ENCODE results near the gene DENND5A. TPM values are rescaled to one million over a fixed set of nuclear protein-coding genes. Genes with fewer than 3 reads are reported as not detected.
"Not testable (repeated sequence)": the region's sequence is repeated elsewhere in the genome, so short reads cannot be mapped to it uniquely, and the experiment has no call there.

The DENND5A gene
- total RNA-seq, 4 donors from 2014 or later: 18.9 to 117 (median 22.7) TPM

- 88 to 98% methylated on average over 6 to 8 of the region's 8 CpGs for WGBS, 2 donors (ENCODE audit: low coverage in 1 of 2)
- H3K4me3 ChIP-seq: no peak overlapping the region
These were observed 1.8 kb upstream of the DENND5A start for GRCh38 chr11:9266926-9267325.

GRCh38 chr11:9266132-9266736 lies 1.1 kb upstream of the DENND5A start:
- Histone ChIP-seq H3K36me3 (no peaks in the 10 kb centered on the region), H3K9me3 (no peaks in the 10 kb centered on the region), H3K4me3 (peak overlapping the region in 1 of 4 donors; percentile 80), H3K27me3 (no peaks in the 10 kb centered on the region), H3K27ac (peak overlapping the region in 2 of 4 donors; percentile 91 to 96), H3K4me1 (peaks cover 0 to 18% (median 9%) of the 10 kb centered on the region in 4 donors)
- TF ChIP-seq POLR2A (IDR thresholded peaks at IDR 0.05) (no peak), CTCF (IDR thresholded peaks at IDR 0.05) (no peak), EP300 (IDR thresholded peaks at IDR 0.05; ENCODE audit: low read depth) (no peak), POLR2AphosphoS5 (IDR thresholded peaks at IDR 0.05) (no peak)
- intact Hi-C loops (cut with DNase I; ENCODE audit: low total_unique reads): no loop called here
- in situ Hi-C loops (cut with MboI; ENCODE audit: low pct_ligation_motif_present in 1 of 4, low pct_unique_long_range_greater_than_20kb in 1 of 4, low sequenced_read_pairs in 3 of 4): no loop called here
- no peak for DNase-seq
- WGBS, 2 donors (ENCODE audit: low coverage in 1 of 2): 81 to 86% methylated on average over 8 to 13 of the region's 13 CpGs

More at GRCh38 chr11:9266926-9267325, 1.8 kb upstream of the DENND5A start:
- TF ChIP-seq POLR2A (IDR thresholded peaks at IDR 0.05) (no peak), CTCF (IDR thresholded peaks at IDR 0.05) (no peak), POLR2AphosphoS5 (IDR thresholded peaks at IDR 0.05) (no peak), EP300 (IDR thresholded peaks at IDR 0.05; ENCODE audit: low read depth) (no peak)
- Histone ChIP-seq H3K27ac (no peak overlapping the region), H3K9me3 (no peaks in the 10 kb centered on the region), H3K36me3 (no peaks in the 10 kb centered on the region), H3K4me1 (peaks cover 0 to 18% (median 9%) of the 10 kb centered on the region in 4 donors), H3K27me3 (no peaks in the 10 kb centered on the region)
- intact Hi-C loops (cut with DNase I; ENCODE audit: low total_unique reads) (no loop called here), in situ Hi-C loops (cut with MboI; ENCODE audit: low pct_ligation_motif_present in 1 of 4, low pct_unique_long_range_greater_than_20kb in 1 of 4, low sequenced_read_pairs in 3 of 4) (no loop called here)
- no peak for DNase-seq

GRCh38 chr11:9264316-9265210 lies 587 bp downstream of the DENND5A start:
- Histone ChIP-seq H3K27me3 (no peaks in the 10 kb centered on the region), H3K27ac (peak overlapping the region; percentile 86 to 97 (median 94)), H3K4me3 (peak overlapping the region; percentile 80 to 95 (median 86)), H3K4me1 (peaks cover 4 to 30% (median 11%) of the 10 kb centered on the region in 4 donors), H3K9me3 (no peaks in the 10 kb centered on the region), H3K36me3 (no peaks in the 10 kb centered on the region)
- TF ChIP-seq EP300 (IDR thresholded peaks at IDR 0.05; ENCODE audit: low read depth): no peak
- TF ChIP-seq POLR2A (IDR thresholded peaks at IDR 0.05): peak; percentile 45
- TF ChIP-seq CTCF (IDR thresholded peaks at IDR 0.05): no peak
- TF ChIP-seq POLR2AphosphoS5 (IDR thresholded peaks at IDR 0.05): peak in 2 of 3 donors; percentile 7 to 14
- peak; percentile 43 for DNase-seq
- WGBS, 2 donors (ENCODE audit: low coverage in 1 of 2): 0 to 5% methylated on average over 4 to 38 of the region's 76 CpGs
- in situ Hi-C loops (cut with MboI; ENCODE audit: low pct_ligation_motif_present in 1 of 4, low pct_unique_long_range_greater_than_20kb in 1 of 4, low sequenced_read_pairs in 3 of 4) (no loop called here), intact Hi-C loops (cut with DNase I; ENCODE audit: low total_unique reads) (no loop called here)

- Histone ChIP-seq H3K27me3 (no peaks in the 10 kb centered on the region), H3K4me3 (peak overlapping the region; percentile 80 to 95 (median 86)), H3K4me1 (peaks cover 4 to 34% (median 11%) of the 10 kb centered on the region in 4 donors), H3K27ac (peak overlapping the region; percentile 86 to 97 (median 94)), H3K9me3 (no peaks in the 10 kb centered on the region), H3K36me3 (no peaks in the 10 kb centered on the region)
- TF ChIP-seq POLR2A (IDR thresholded peaks at IDR 0.05) (no peak), POLR2AphosphoS5 (IDR thresholded peaks at IDR 0.05) (no peak), CTCF (IDR thresholded peaks at IDR 0.05) (no peak), EP300 (IDR thresholded peaks at IDR 0.05; ENCODE audit: low read depth) (no peak)
- intact Hi-C loops (cut with DNase I; ENCODE audit: low total_unique reads) (no loop called here), in situ Hi-C loops (cut with MboI; ENCODE audit: low pct_ligation_motif_present in 1 of 4, low pct_unique_long_range_greater_than_20kb in 1 of 4, low sequenced_read_pairs in 3 of 4) (no loop called here)
- no peak for DNase-seq
- 17 to 20% methylated on average over 2 to 8 of the region's 9 CpGs for WGBS, 2 donors (ENCODE audit: low coverage in 1 of 2)
These were observed 1.3 kb downstream of the DENND5A start for GRCh38 chr11:9263840-9264315.

- H3K27me3 ChIP-seq; DNase-seq; H3K27ac ChIP-seq; in situ Hi-C loops (cut with MboI; ENCODE audit: low pct_ligation_motif_present in 1 of 4, low pct_unique_long_range_greater_than_20kb in 1 of 4, low sequenced_read_pairs in 3 of 4); H3K4me3 ChIP-seq; H3K9me3 ChIP-seq; H3K36me3 ChIP-seq; intact Hi-C loops (cut with DNase I; ENCODE audit: low total_unique reads): not testable (repeated sequence)
- H3K4me1 ChIP-seq: peaks cover 4 to 32% (median 9%) of the 10 kb centered on the region in 4 donors
- WGBS, 2 donors (ENCODE audit: low coverage in 1 of 2): 68% methylated on average over 2 of the region's 2 CpGs; no CpG with 5 or more reads in 1 of the 2 donors
These were observed 4.4 kb downstream of the DENND5A start for GRCh38 chr11:9260838-9261146.
